GM23248 (cell line): ENCODE results near the gene SUGCT. TPM values are rescaled to one million over a fixed set of nuclear protein-coding genes. Genes with fewer than 3 reads are reported as not detected.

ENCODE experiments used
- DNase-seq: peaks from one replicate; pipeline ENCODE4 v3.0.0-alpha.2; 2015
- H2AFZ ChIP-seq: fragments of 200-600 bp; sonication (generic); 2 replicates; pipeline ENCODE4 v1.6.1; 2016; ENCODE audit warnings: antibody characterized with exemption
- H3F3A ChIP-seq: fragments of 200-600 bp; sonication (generic); 2 replicates; pipeline ENCODE4 v1.6.1; 2016; ENCODE audit warnings: mild to moderate bottlenecking, antibody characterized with exemption, mixed run types; ENCODE audit not compliant: insufficient read depth
- H3K27ac ChIP-seq: fragments of 200-600 bp; sonication (generic); 2 replicates; pipeline ENCODE4 v1.5.1; 2016; ENCODE audit warnings: mild to moderate bottlenecking
- H3K27me3 ChIP-seq: fragments of 200-600 bp; sonication (generic); replicated peaks from 2 replicates; pipeline ENCODE4 v1.6.1; 2016; ENCODE audit warnings: mild to moderate bottlenecking; ENCODE audit not compliant: insufficient read depth
- H3K36me3 ChIP-seq: fragments of 200-600 bp; sonication (generic); 2 replicates; pipeline ENCODE4 v1.6.1; 2016; ENCODE audit warnings: low read depth, mild to moderate bottlenecking
- H3K4me1 ChIP-seq: fragments of 200-600 bp; sonication (generic); 2 replicates; pipeline ENCODE4 v1.6.1; 2016; ENCODE audit warnings: mild to moderate bottlenecking; ENCODE audit not compliant: insufficient read depth
- H3K4me2 ChIP-seq: fragments of 200-600 bp; sonication (generic); one replicate; pipeline ENCODE4 v1.6.1; 2016; ENCODE audit warnings: mild to moderate bottlenecking; ENCODE audit not compliant: unreplicated experiment
- H3K4me3 ChIP-seq: fragments of 200-600 bp; sonication (generic); 2 replicates; pipeline ENCODE4 v1.5.1; 2016; ENCODE audit warnings: mild to moderate bottlenecking
- H3K79me2 ChIP-seq: fragments of 200-600 bp; sonication (generic); 2 replicates; pipeline ENCODE4 v1.6.1; 2016; ENCODE audit warnings: mild to moderate bottlenecking; ENCODE audit not compliant: insufficient read depth
- H3K9ac ChIP-seq: fragments of 200-600 bp; sonication (generic); 2 replicates; pipeline ENCODE4 v1.6.1; 2016; ENCODE audit warnings: mild to moderate bottlenecking
- H3K9me2 ChIP-seq: fragments of 200-600 bp; sonication (generic); 2 replicates; pipeline ENCODE4 v1.6.1; 2016; ENCODE audit warnings: mixed run types, mild to moderate bottlenecking, moderate library complexity; ENCODE audit not compliant: insufficient read depth
- H3K9me3 ChIP-seq: fragments of 200-600 bp; sonication (generic); one replicate; pipeline ENCODE4 v1.6.1; 2017; ENCODE audit warnings: low read depth
- H4K20me1 ChIP-seq: fragments of 200-600 bp; sonication (generic); 2 replicates; pipeline ENCODE4 v1.6.0; 2016; ENCODE audit not compliant: insufficient read depth
- EZH2 ChIP-seq: fragments of 200-600 bp; sonication (generic); IDR thresholded peaks from 2 replicates; pipeline ENCODE4 v1.6.1; 2018; ENCODE audit warnings: antibody characterized with exemption, mild to moderate bottlenecking; ENCODE audit not compliant: insufficient read depth, poor library complexity, severe bottlenecking
- EZH2phosphoT487 ChIP-seq: fragments of 200-600 bp; sonication (generic); IDR thresholded peaks from 2 replicates; pipeline ENCODE4 v1.6.1; 2018; ENCODE audit warnings: antibody characterized with exemption, moderate library complexity, mild to moderate bottlenecking, low read depth; ENCODE audit not compliant: insufficient read depth
- WGBS, 2 experiments: methylation state at CpG; one replicate each; pipeline ENCODE4 v1.1.6; 2015 to 2017; ENCODE audit warnings: low lambda C conversion rate in 2 of 2, low coverage in 1 of 2; ENCODE audit errors: missing lambda C conversion rate in 2 of 2; 5-methylcytosine and 5-hydroxymethylcytosine counted together
- in situ Hi-C: fragments of 300-500 bp; cut with MboI; formaldehyde crosslinking; loops from 2 replicates; pipeline ENCODE4 v1.15.0; 2020
- polyA plus RNA-seq: library from polyadenylated mRNA; unstranded; fragments of >200 nt; fragmentation: Nextera tagmentation; extraction: Ambion mirVana; gene quantifications from 2 replicates; pipeline ENCODE4 v1.2.1, GENCODE V29; 2016
- total RNA-seq: library from RNA; depleted of rRNA; stranded (reverse); fragments of >200 nt; shearing (Covaris generic); gene quantifications from 2 replicates; pipeline ENCODE4 v1.2.3, GENCODE V29; 2014

The SUGCT gene
- total and polyA plus RNA-seq, 2 experiments from 2014 or later, result 2.2 to 7.1 TPM

GRCh38 chr7:40795607-40796006, 660.8 kb downstream of the SUGCT start:
- DNase-seq, result no peak

DNA sequence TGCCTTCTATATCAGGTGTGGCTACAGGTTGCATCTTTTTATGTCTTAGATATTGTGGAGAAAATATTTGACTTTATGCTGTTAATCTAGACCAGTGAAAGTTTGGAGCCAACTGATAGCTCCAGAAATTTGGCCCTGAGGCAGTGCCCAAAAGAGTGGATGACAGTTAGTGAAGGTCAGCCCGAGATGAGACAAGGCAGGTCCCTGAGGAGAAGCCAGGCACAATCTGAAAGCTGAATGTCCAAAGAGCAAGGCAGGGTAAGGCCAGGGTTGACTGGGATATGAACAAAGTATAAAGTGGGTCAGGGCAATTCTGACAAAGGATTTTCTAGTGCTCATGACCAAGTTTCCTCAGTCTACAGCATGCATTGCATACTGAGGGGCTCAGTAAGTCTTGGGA, 661.9 kb downstream of the SUGCT start:
- TF ChIP-seq EZH2phosphoT487 (no peak), EZH2 (no peak)
- no peak overlapping the region for H3K4me3 ChIP-seq
- no peaks in the 10 kb centered on the region for H4K20me1 ChIP-seq
- no peak for DNase-seq
- no peak overlapping the region for H3K4me2 ChIP-seq
- no peak overlapping the region for H2AFZ ChIP-seq
- peaks cover 13% of the 10 kb centered on the region for H3K4me1 ChIP-seq
- H3K27ac ChIP-seq, result no peak overlapping the region
- peaks cover 16% of the 10 kb centered on the region; the same call in 1 of the 2 replicates for H3F3A ChIP-seq
- H3K9me2 ChIP-seq, result no peaks in the 10 kb centered on the region
- no peaks in the 10 kb centered on the region for H3K36me3 ChIP-seq
- no peaks in the 10 kb centered on the region for H3K9me3 ChIP-seq
- in situ Hi-C loops, result no loop called here
- H3K9ac ChIP-seq, result no peak overlapping the region
- WGBS, 2 experiments, result 85 to 94% methylated on average over 1 of the region's 1 CpG
- H3K79me2 ChIP-seq, result no peaks in the 10 kb centered on the region
- H3K27me3 ChIP-seq, result no peaks in the 10 kb centered on the region

More at GRCh38 chr7:40795607-40796006, 660.8 kb downstream of the SUGCT start:
- H3K9ac ChIP-seq, result no peak overlapping the region
- H4K20me1 ChIP-seq, result no peaks in the 10 kb centered on the region
- no peak overlapping the region for H3K27ac ChIP-seq
- no peak overlapping the region for H2AFZ ChIP-seq
- no peaks in the 10 kb centered on the region for H3K79me2 ChIP-seq
- WGBS, 2 experiments, result 98 to 100% methylated on average over 1 of the region's 1 CpG
- peaks cover 13% of the 10 kb centered on the region for H3K4me1 ChIP-seq
- H3K27me3 ChIP-seq, result no peaks in the 10 kb centered on the region
- no peaks in the 10 kb centered on the region for H3K9me2 ChIP-seq
- no peaks in the 10 kb centered on the region for H3K36me3 ChIP-seq
- TF ChIP-seq EZH2phosphoT487 (no peak), EZH2 (no peak)
- H3K9me3 ChIP-seq, result no peaks in the 10 kb centered on the region
- in situ Hi-C loops, result no loop called here
- H3K4me3 ChIP-seq, result no peak overlapping the region
- peaks cover 16% of the 10 kb centered on the region; the same call in 1 of the 2 replicates for H3F3A ChIP-seq
- H3K4me2 ChIP-seq, result no peak overlapping the region

GRCh38 chr7:40798613-40799012, 663.8 kb downstream of the SUGCT start:
- no peak overlapping the region for H3K4me2 ChIP-seq
- no peak overlapping the region for H3K4me3 ChIP-seq
- H3K9me3 ChIP-seq, result no peaks in the 10 kb centered on the region
- no peaks in the 10 kb centered on the region for H3K27me3 ChIP-seq
- 96 to 98% methylated on average over 2 of the region's 2 CpGs for WGBS, 2 experiments
- H3K9me2 ChIP-seq, result no peaks in the 10 kb centered on the region
- no peak overlapping the region for H3K27ac ChIP-seq
- no peaks in the 10 kb centered on the region for H3K36me3 ChIP-seq
- DNase-seq, result no peak
- peaks cover 6% of the 10 kb centered on the region for H3K4me1 ChIP-seq
- no peak overlapping the region for H3K9ac ChIP-seq
- in situ Hi-C loops, result no loop called here
- H2AFZ ChIP-seq, result no peak overlapping the region
- TF ChIP-seq EZH2phosphoT487 (no peak), EZH2 (no peak)
- no peaks in the 10 kb centered on the region for H4K20me1 ChIP-seq
- H3K79me2 ChIP-seq, result no peaks in the 10 kb centered on the region
- peaks cover 7% of the 10 kb centered on the region; the same call in 1 of the 2 replicates for H3F3A ChIP-seq

DNA sequence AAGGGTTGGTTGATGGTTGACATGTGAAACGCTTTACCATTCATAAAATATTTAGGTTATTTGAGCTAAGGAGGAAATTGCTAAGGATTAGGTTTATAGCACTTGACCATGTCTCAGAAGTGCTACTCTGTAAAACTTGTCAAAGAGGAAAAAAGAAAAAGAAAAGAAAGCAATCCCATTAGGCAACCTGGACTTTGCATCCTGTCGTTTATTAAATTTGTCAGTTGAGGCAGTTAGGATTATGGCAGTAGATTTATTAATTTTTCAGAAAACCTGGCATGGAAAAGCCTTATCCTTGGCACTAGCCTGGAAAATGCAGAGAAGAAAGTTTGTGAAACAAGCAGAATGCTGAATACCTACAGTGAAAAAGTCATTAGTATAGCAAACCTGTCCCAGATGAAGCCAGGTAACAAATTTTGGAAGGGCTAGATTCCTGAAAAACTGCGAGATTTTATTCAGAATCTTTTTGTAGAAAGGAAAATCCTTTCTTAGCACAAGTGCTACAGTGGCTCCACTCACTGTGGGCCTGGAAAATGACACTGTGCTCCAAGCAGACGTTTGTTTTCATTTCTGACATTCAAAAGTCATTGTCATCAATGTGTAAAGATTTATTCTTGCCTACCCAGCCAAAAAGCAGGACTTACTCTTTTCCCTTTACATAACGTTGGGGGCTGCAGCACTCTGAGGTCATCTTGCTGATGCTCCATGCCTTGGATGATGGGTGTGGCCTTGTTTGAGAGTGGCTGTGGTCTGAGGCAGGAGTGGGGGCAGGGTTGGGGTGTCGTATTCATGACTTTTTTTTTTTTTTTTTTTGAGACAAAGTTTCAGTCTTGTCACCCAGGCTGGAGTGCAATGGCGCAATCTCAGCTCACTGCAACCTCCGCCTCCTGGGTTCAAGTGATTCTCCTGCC, 664.9 kb downstream of the SUGCT start:
- TF ChIP-seq EZH2, result no peak
- no peak for TF ChIP-seq EZH2phosphoT487
- no peaks in the 10 kb centered on the region for H3K79me2 ChIP-seq
- no peak overlapping the region for H3K4me2 ChIP-seq

More for the DNA sequence above, 664.9 kb downstream of the SUGCT start:
- Histone ChIP-seq H3K9me3 (no peaks in the 10 kb centered on the region), H3F3A (peaks cover 6% of the 10 kb centered on the region; the same call in 1 of the 2 replicates), H3K36me3 (no peaks in the 10 kb centered on the region), H3K9ac (no peak overlapping the region), H3K27ac (no peak overlapping the region), H3K4me3 (no peak overlapping the region), H3K4me1 (peaks cover 5% of the 10 kb centered on the region), H3K9me2 (no peaks in the 10 kb centered on the region), H3K27me3 (no peaks in the 10 kb centered on the region), H2AFZ (no peak overlapping the region), H4K20me1 (no peaks in the 10 kb centered on the region)
- peak; percentile 4 for DNase-seq
- 59 to 62% methylated on average over 7 to 8 of the region's 8 CpGs for WGBS, 2 experiments
- in situ Hi-C loops, result loop anchor here (25.0 kb wide), 1 partner anchor 913 kb away; the partner anchor contains the start of gene INHBA
